ACC112 (cell line): ENCODE data around the gene PLXNC1.

Experiments
- H2AFZ ChIP-seq: fragments of 200-600 bp; sonication (generic); one replicate; pipeline ENCODE4 v1.6.0; 2017; ENCODE audit warnings: antibody characterized with exemption, low read length; ENCODE audit not compliant: unreplicated experiment
- H3K27ac ChIP-seq: fragments of 200-600 bp; sonication (generic); 2 replicates; pipeline ENCODE4 v1.5.1; 2014; ENCODE audit warnings: low read depth, mild to moderate bottlenecking, antibody characterized with exemption, low read length, moderate library complexity
- H3K27me3 ChIP-seq: fragments of 200-600 bp; sonication (generic); 2 replicates; pipeline ENCODE4 v1.6.1; 2014; ENCODE audit warnings: mild to moderate bottlenecking, antibody characterized with exemption, low read length, moderate library complexity, mixed read lengths; ENCODE audit not compliant: insufficient read depth
- H3K36me3 ChIP-seq: fragments of 200-600 bp; sonication (generic); 2 replicates; pipeline ENCODE4 v1.6.1; 2016; ENCODE audit warnings: mild to moderate bottlenecking, antibody characterized with exemption, low read length, moderate library complexity, mixed read lengths; ENCODE audit not compliant: insufficient read depth
- H3K4me1 ChIP-seq: fragments of 200-600 bp; sonication (generic); one replicate; pipeline ENCODE4 v1.6.1; 2016; ENCODE audit warnings: low read length, mixed read lengths; ENCODE audit not compliant: insufficient read depth, unreplicated experiment, control insufficient read depth
- H3K4me3 ChIP-seq: fragments of 200-600 bp; sonication (generic); 2 replicates; pipeline ENCODE4 v1.5.1; 2014; ENCODE audit warnings: mild to moderate bottlenecking, low read depth, low read length
- H3K79me2 ChIP-seq: fragments of 200-600 bp; sonication (generic); one replicate; pipeline ENCODE4 v1.6.0; 2016; ENCODE audit warnings: low read length; ENCODE audit not compliant: control insufficient read depth, unreplicated experiment, insufficient read depth

The PLXNC1 gene

GRCh38 chr12:94111302-94111701 is 37.1 kb upstream of the PLXNC1 start:
- peaks cover 12% of the 10 kb centered on the region for H3K4me1 ChIP-seq
- peaks cover 4% of the 10 kb centered on the region; the same call in 1 of the 2 replicates for H3K27me3 ChIP-seq
- no peak overlapping the region for H3K4me3 ChIP-seq
- no peaks in the 10 kb centered on the region for H3K36me3 ChIP-seq
- no peak overlapping the region for H3K27ac ChIP-seq
- no peak overlapping the region for H2AFZ ChIP-seq
- no peaks in the 10 kb centered on the region for H3K79me2 ChIP-seq

- peaks cover 4% of the 10 kb centered on the region; the same call in 1 of the 2 replicates for H3K27me3 ChIP-seq
- no peak overlapping the region for H3K4me3 ChIP-seq
- no peak overlapping the region for H3K27ac ChIP-seq
- H3K4me1 ChIP-seq = peaks cover 12% of the 10 kb centered on the region
- H2AFZ ChIP-seq = no peak overlapping the region
- no peaks in the 10 kb centered on the region for H3K79me2 ChIP-seq
- H3K36me3 ChIP-seq = no peaks in the 10 kb centered on the region
Observed at GRCh38 chr12:94112121-94112520, 36.3 kb upstream of the PLXNC1 start.

GRCh38 chr12:94114166-94114565 is 34.2 kb upstream of the PLXNC1 start:
- Histone ChIP-seq H2AFZ (no peak overlapping the region), H3K36me3 (no peaks in the 10 kb centered on the region), H3K79me2 (no peaks in the 10 kb centered on the region), H3K4me1 (peaks cover 4% of the 10 kb centered on the region), H3K27ac (no peak overlapping the region), H3K27me3 (peaks cover 4% of the 10 kb centered on the region; the same call in 1 of the 2 replicates), H3K4me3 (no peak overlapping the region)

- Histone ChIP-seq H3K79me2 (no peaks in the 10 kb centered on the region), H3K36me3 (no peaks in the 10 kb centered on the region), H3K4me3 (no peak overlapping the region), H3K4me1 (no peaks in the 10 kb centered on the region), H3K27ac (no peak overlapping the region), H2AFZ (no peak overlapping the region), H3K27me3 (peaks cover 4% of the 10 kb centered on the region; the same call in 1 of the 2 replicates)
Observed at GRCh38 chr12:94116191-94116590, 32.2 kb upstream of the PLXNC1 start.

- Histone ChIP-seq H3K36me3 (no peaks in the 10 kb centered on the region), H3K4me3 (no peak overlapping the region), H2AFZ (no peak overlapping the region), H3K4me1 (no peaks in the 10 kb centered on the region), H3K79me2 (no peaks in the 10 kb centered on the region), H3K27ac (no peak overlapping the region), H3K27me3 (peaks cover 43% of the 10 kb centered on the region)
Observed at GRCh38 chr12:94121886-94122285, 26.5 kb upstream of the PLXNC1 start.

GRCh38 chr12:94122591-94122990 is 25.8 kb upstream of the PLXNC1 start:
- H3K27ac ChIP-seq = no peak overlapping the region
- H2AFZ ChIP-seq = no peak overlapping the region
- H3K4me3 ChIP-seq = no peak overlapping the region
- H3K4me1 ChIP-seq = no peaks in the 10 kb centered on the region
- peaks cover 50% of the 10 kb centered on the region for H3K27me3 ChIP-seq
- H3K36me3 ChIP-seq = no peaks in the 10 kb centered on the region
- no peaks in the 10 kb centered on the region for H3K79me2 ChIP-seq

GRCh38 chr12:94123127-94123526 is 25.2 kb upstream of the PLXNC1 start:
- Histone ChIP-seq H3K27ac (no peak overlapping the region), H2AFZ (no peak overlapping the region), H3K79me2 (no peaks in the 10 kb centered on the region), H3K36me3 (no peaks in the 10 kb centered on the region), H3K4me1 (no peaks in the 10 kb centered on the region), H3K27me3 (peaks cover 55% of the 10 kb centered on the region), H3K4me3 (no peak overlapping the region)

GRCh38 chr12:94126067-94126466 is 22.3 kb upstream of the PLXNC1 start:
- Histone ChIP-seq H3K4me3 (no peak overlapping the region), H3K27me3 (peaks cover 70% of the 10 kb centered on the region), H3K4me1 (no peaks in the 10 kb centered on the region), H3K36me3 (no peaks in the 10 kb centered on the region), H2AFZ (no peak overlapping the region), H3K79me2 (no peaks in the 10 kb centered on the region), H3K27ac (no peak overlapping the region)

- no peaks in the 10 kb centered on the region for H3K36me3 ChIP-seq
- peaks cover 65% of the 10 kb centered on the region for H3K27me3 ChIP-seq
- no peak overlapping the region for H3K27ac ChIP-seq
- no peak overlapping the region for H3K4me3 ChIP-seq
- no peaks in the 10 kb centered on the region for H3K79me2 ChIP-seq
- no peak overlapping the region for H2AFZ ChIP-seq
- no peaks in the 10 kb centered on the region for H3K4me1 ChIP-seq
Observed at GRCh38 chr12:94127239-94128131, 20.9 kb upstream of the PLXNC1 start.

- no peak overlapping the region for H3K4me3 ChIP-seq
- peaks cover 68% of the 10 kb centered on the region for H3K27me3 ChIP-seq
- H3K27ac ChIP-seq = no peak overlapping the region
- H3K79me2 ChIP-seq = no peaks in the 10 kb centered on the region
- no peaks in the 10 kb centered on the region for H3K4me1 ChIP-seq
- H3K36me3 ChIP-seq = no peaks in the 10 kb centered on the region
- H2AFZ ChIP-seq = no peak overlapping the region
Observed at GRCh38 chr12:94128280-94128679, 20.1 kb upstream of the PLXNC1 start.
